ENCODE data around the gene GOLIM4.

The GOLIM4 gene

DNA sequence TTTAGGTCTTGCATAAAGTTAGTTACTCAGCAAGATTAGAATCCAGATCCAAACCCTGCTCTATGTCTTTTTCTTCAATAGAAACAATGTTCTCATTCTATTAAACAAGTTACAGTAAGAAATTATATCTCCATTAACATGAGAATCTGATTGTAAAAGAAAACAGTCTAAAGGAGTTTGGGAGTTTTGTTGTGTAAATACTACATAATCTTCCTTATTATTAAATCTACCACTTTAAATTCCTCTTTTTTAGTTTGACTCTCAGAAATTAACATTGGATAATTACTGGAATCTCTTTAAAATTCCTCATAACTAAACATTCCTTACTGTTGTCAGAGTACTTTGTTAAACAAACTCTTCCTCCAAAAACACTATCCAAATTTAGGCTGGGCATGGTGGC is 1.7 kb upstream of the GOLIM4 start:
- no peak for DNase-seq

GRCh38 chr3:168096210-168096652 is 507 bp upstream of the GOLIM4 start:
- DNase-seq, result no peak

GRCh38 chr3:168094877-168095610 is 680 bp downstream of the GOLIM4 start:
- peak; percentile 22 for DNase-seq

GRCh38 chr3:168094580-168094876 is 1.2 kb downstream of the GOLIM4 start:
- no peak for DNase-seq

DNA sequence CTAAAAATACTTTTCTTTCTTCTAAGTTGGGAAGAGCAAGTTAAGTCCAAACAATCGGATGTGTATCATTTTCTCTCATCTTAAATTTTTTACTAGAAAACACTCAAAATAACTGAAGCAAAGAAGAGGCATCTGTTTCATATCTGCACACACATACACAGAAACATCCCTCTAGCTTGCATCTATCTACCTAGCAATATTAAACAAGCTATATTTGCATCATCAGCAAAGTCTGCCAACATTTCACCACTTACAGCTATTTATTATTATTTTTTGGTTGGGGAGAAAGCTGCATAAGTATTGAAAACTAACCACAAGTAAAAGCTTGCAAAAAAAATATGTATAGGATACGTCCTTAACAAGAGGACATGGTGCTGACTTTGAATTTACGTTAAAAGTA is 1.9 kb downstream of the GOLIM4 start:
- DNase-seq, result no peak

DNA sequence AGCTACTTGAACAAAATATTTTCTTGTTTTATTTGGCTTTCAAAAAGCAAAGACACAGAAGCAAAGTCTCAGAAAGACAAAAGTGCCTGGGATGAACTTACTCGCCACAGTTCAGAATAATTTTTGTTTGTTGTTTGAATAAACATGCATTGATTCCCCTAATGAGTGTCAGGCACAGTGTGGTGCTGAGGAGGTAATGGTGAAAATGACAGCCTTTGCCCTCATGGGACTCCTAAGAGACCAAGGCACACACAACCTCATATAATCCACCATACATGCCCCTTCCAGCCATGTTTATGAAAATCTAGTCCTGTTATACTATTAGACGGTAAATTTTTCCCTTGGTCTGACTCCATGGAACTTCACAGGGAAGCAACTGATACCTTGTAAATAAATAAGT is 2.5 kb downstream of the GOLIM4 start:
- DNase-seq, result no peak

- no peak for DNase-seq
Observed at GRCh38 chr3:168091941-168092340, 3.8 kb downstream of the GOLIM4 start.

DNA sequence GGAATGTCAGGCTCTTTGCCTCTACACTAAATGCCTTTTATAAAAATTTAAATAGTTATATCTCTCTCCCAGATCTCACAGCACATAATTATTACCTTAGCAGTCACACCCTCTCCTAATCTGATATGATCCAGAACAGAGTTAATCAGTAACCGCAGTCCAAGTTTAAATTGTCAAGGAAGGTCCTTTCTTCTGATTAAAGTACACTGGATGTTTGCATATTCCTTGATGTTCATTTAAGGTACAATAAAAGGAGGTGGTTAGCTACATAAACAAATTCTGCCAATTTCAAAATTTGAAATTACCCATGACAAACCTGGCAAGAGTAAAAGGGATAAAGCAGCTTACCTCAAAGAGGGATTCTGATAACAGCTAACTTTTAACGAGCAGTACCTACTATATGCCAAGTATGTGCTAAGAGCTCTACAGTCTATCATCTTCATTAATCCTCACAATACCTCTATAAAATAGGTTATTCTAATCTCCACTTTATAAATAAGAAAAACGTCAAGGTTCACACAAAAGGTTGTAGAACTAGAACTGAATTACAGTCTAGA is 4.3 kb downstream of the GOLIM4 start:
- no peak for DNase-seq

DNA sequence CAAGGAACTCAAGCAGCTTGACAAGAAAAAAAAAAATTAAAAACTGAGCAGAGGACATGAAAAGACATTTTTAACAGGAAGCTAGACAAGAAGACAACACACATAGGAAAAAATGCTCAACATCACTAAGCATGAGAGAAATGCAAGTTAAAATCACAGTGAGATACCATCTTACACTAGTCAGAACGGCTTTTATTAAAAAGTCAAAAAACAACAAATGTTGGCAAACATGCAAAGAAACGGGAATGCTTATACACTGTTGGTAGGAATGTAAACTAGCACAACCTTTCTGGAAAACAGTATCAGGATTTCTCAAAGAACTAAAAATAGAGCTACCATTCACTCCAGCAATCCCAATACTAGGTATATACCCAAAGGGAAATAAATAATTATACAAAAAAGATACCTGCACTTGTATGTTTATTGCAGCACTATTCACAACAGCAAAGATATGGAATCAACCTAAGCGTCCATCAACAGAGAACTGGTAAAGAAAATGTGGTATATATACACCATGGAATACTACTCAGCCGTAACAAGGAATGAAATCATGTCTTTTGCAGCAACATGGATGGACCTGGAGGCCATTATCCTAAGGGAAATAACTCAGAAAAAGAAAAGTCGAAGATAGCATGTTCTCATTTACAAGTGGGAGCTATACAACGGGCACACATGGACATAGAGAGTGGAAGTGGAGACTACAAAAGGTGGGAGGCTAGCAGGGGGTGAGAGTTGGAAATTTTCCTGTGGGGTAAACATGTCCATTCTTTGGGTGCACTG is 5.2 kb downstream of the GOLIM4 start:
- no peak for DNase-seq

GRCh38 chr3:168089179-168089771 is 6.4 kb downstream of the GOLIM4 start:
- no peak for DNase-seq

DNA sequence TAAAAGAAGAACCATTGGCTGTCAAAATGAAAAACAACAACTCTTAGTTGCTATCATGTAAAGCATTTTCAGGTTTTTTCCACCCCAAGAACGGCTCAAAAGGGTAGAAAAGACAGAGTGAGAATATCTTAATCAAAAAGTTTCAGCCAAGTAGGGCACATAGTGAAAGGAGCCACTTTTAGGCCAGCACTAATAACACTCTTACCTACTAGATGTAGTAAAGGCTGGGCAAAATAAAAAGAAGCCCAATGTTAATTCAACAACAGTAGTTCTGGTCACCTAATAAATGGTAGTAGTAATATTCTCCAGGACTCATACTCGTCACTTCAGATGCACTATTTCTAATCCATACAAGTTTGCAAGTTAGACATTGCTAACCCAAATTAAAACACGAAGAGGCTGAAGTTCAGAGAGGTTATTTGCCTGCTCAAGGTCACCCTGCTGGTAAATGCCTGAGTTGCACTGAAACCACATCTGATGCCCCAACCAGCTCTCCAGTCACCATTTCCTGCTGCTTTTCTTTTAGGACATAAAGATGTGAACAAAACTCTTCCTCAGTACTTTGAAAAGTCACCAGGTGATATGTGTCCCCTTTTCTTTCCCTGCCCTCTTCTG is 7.5 kb downstream of the GOLIM4 start:
- DNase-seq, result no peak

DNA sequence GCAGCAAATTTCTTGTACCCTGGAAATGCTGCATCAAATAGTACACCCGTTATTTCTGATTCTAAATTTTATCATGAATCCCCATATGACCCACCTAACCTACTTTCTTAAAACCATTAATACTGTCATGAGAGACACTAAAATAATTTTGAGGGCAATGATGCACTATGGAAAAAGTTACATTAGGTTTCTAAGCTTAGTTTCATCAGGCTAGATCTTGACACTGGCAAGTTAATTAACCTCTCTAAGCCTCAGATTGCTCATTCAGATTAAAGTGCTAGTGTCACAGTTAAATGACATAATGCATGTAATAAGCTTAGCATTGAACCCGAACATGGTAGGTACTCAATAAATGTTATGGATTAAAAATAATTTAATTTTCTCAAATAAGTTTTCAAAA is 8.2 kb downstream of the GOLIM4 start:
- no peak for DNase-seq

GRCh38 chr3:168086541-168087260 is 9.0 kb downstream of the GOLIM4 start:
- DNase-seq, result no peak

GRCh38 chr3:168085491-168086119 is 10.1 kb downstream of the GOLIM4 start:
- no peak for DNase-seq

GRCh38 chr3:168083906-168084305 is 11.8 kb downstream of the GOLIM4 start:
- no peak for DNase-seq

- no peak for DNase-seq
Observed at GRCh38 chr3:168081856-168082255, 13.9 kb downstream of the GOLIM4 start.

DNA sequence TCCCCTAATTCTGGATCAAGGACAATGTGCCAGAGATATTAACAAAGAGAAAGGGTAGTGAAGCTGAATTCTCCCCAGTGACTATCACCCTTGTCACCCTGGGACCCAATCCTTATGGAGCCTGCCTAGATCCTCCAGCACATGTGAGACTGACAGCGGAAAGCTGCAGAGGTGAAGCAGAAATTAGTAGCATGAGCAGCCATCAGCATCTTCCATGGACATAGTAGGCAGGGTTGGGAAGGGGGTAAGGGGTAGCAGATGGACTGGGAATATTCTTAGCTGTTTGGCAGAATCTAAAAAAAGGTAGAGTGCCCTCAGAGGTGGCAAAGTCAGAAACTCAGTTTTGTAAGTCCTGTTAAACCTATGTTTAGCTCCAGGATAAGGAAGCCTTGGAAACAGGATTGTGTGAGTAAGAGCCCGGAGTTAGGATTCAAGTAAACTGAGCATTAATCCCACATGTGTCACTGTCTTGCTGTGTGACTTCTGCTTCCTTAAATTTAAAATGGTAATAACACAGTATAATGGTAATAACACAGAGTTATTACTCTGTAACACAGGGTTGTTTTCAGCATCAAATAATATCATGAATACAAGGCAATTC is 14.5 kb downstream of the GOLIM4 start:
- DNase-seq, result no peak

GRCh38 chr3:168080499-168081170 is 15.1 kb downstream of the GOLIM4 start:
- no peak for DNase-seq

GRCh38 chr3:168080022-168080421 is 15.7 kb downstream of the GOLIM4 start:
- DNase-seq, result no peak

GRCh38 chr3:168077091-168077490 is 18.6 kb downstream of the GOLIM4 start:
- DNase-seq, result no peak

Data from CD4-positive, alpha-beta T cell treated with Interleukin-12 subunit alpha and Interleukin-12 subunit beta, for 1 hour (primary cell).